ENCODE data around the gene DCPS.
"Not testable (repeated sequence)": the region's sequence is repeated elsewhere in the genome, so short reads cannot be mapped to it uniquely, and the experiment has no call there.

The DCPS gene

DNA sequence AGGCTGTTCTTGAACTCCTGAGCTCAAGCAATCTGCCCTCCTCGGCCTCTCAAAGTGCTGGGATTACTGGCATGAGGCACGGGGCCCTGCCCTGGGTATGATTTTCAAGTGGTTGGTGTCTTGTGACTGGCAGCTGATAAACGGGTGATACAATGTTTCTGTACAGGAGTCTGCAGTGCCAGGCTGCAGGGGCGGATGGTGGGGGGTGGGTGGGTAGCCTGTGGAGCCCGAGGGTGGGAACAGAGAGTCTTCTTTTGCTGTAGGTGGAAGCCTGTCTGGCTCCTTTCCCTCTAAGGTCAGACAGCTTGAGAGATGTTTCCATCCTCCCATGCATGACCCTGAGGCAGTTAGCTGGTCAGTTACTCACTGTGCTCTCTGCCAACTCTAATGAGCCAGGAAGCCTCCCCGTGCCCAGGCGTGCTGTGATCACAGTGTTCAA, 90.8 kb downstream of the DCPS start:
- not testable (repeated sequence) for H3K4me1 Mint-ChIP-seq; H3K36me3 Mint-ChIP-seq (ENCODE audit: low read depth); H3K9me3 Mint-ChIP-seq; H3K27me3 Mint-ChIP-seq; H3K27ac Mint-ChIP-seq; DNase-seq; ATAC-seq; H3K4me3 Mint-ChIP-seq

Measured in activated naive CD8-positive, alpha-beta T cell treated with anti-CD3 and anti-CD28 coated beads, Interleukin-2, amount 50 U/mL, for 24 hours (primary cell).